Activated T-cell treated with anti-CD3 and anti-CD28 coated beads for 24 hours (primary cell): ENCODE data around the gene MEGF9.
"Not testable (repeated sequence)": the region's sequence is repeated elsewhere in the genome, so short reads cannot be mapped to it uniquely, and the experiment has no call there.

ENCODE experiments used
- DNase-seq: peaks from one replicate; pipeline ENCODE4 v3.0.0-alpha.2; 2020; ENCODE audit warnings: low read depth

The MEGF9 gene

GRCh38 chr9:120714088-120714845, at the start of gene MEGF9:
TSS of gene MEGF9 (minus strand) at chr9:120714470. CDS start at chr9:120714358, 112 bp downstream.
- peak; percentile 94 for DNase-seq

DNA sequence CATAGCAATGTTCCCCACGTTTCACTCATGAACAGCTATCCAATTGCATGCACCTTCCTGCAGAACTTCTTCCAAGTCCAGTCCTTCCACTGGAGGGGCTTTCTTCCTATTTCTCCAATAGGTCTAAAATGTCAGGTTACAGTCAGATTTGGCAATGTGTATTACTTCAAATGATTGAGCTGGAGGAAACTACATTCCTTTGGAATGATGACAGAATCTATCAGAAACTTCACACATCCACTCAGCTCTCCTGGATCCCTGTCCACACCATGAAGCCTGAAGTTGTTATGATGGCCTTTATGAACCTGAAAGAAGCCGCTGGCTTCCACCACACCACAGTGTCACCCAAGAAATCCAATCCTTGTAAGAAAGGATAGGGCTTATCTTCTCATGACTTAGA, 46.7 kb upstream of the MEGF9 start:
- DNase-seq: no peak

DNA sequence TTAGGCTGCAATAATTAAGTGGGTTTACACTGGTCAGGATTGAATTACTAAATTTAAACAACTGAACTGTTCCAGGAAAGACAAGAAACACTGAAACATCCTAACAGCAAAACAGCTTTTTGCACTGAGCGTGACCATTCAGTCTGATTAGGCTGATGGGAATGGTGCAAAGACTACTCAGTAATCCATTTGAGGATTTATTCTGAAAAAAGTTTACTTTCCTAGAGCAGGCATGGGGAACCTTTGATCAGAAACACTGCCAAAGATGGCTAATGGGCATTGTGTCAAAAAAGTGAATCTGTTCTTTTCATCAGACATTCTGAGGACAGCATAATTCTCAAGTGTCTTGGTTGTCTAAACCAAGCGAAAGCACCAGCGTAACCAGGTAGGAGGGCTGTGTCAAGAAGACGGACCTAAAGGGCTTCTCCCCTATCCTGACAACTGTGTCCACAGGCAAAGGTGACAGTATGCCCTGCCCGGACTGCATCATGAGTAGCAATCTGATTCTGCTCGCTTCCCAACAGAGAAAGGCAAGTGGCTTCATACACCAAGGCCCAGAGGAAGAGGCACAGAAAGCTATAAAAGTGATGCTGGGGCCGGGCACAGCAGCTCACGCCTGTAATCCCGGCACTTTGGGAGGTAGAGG, 45.6 kb upstream of the MEGF9 start:
- DNase-seq: no peak

DNA sequence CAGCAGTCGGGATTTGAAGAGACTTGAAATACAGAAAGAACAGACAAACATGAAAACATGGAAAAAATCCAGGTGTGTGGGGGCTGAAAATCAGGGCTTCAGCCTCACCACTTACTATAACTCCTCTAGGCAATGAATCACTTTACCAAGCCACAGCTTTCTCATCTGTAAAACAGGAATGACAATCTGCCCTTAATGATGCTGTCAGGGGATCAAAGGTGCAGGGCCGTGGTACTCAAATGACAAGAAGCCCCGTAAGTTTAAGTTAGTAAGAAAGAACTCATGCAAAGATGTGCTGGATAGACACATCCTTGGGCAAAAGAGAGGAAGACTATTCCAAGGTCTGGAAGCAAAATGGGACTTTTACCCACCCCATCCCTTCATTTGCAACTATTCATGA, 44.3 kb upstream of the MEGF9 start:
- no peak for DNase-seq

- DNase-seq: no peak
Observed at GRCh38 chr9:120757026-120757913, 43.0 kb upstream of the MEGF9 start.

GRCh38 chr9:120756531-120756930, 42.3 kb upstream of the MEGF9 start:
- no peak for DNase-seq

DNA sequence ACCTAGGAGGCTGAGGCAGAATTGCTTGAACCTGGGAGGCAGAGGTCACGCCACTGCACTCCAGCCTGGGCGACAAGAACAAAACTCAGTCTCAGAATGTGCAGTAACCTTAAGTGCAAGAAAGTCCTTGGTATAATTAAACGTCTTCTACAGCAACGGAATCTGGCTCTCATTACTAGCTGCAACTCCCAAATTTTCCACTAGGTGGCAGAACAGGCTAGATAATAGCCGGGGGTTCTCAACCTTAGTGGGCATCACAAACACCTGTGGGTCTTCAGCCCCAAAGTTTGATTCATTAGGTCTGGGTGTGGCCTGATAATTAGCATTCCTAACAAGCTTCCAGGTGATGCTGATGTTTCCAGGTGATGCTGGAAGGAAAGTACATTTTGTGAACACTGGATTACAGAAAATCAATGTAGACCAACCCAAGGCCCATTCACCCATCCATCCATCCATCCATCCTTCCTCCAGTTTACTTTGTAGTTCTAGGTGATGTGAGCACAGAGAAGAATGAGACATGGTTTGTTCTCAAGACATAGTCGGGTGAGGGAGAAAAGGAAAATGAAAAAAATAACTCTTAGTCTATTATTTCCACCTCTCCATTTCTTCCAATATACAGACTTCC, 41.7 kb upstream of the MEGF9 start:
- DNase-seq: peak; percentile 66

- no peak for DNase-seq
Observed at GRCh38 chr9:120755044-120755443, 40.8 kb upstream of the MEGF9 start.

- no peak for DNase-seq
Observed at GRCh38 chr9:120750421-120750820, 36.2 kb upstream of the MEGF9 start.

- DNase-seq: not testable (repeated sequence)
Observed at GRCh38 chr9:120746366-120746765, 32.1 kb upstream of the MEGF9 start.

GRCh38 chr9:120745278-120745677, 31.0 kb upstream of the MEGF9 start:
- no peak for DNase-seq

GRCh38 chr9:120742951-120743416, 28.7 kb upstream of the MEGF9 start:
- no peak for DNase-seq

GRCh38 chr9:120741701-120742100, 27.4 kb upstream of the MEGF9 start:
- DNase-seq: no peak

DNA sequence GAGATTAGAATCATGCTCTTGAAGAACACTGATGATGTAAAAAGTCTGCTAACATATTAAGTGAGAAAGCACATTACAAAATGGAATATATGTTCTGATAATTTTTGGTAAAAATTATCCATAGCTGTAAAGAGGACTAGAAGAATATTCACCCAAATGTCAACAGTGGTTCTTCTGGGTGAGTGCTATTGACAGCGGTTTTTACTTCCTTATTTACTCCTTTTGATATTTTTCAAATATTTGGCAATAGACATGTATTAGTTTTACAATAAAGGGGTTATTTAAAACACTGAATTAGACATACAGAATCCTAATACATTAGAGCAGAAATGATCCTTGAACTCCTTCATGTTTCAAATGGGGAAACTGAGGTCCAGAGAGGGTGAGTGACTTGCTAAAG, 26.9 kb upstream of the MEGF9 start:
- no peak for DNase-seq

- DNase-seq: no peak
Observed at GRCh38 chr9:120740132-120740531, 25.9 kb upstream of the MEGF9 start.

DNA sequence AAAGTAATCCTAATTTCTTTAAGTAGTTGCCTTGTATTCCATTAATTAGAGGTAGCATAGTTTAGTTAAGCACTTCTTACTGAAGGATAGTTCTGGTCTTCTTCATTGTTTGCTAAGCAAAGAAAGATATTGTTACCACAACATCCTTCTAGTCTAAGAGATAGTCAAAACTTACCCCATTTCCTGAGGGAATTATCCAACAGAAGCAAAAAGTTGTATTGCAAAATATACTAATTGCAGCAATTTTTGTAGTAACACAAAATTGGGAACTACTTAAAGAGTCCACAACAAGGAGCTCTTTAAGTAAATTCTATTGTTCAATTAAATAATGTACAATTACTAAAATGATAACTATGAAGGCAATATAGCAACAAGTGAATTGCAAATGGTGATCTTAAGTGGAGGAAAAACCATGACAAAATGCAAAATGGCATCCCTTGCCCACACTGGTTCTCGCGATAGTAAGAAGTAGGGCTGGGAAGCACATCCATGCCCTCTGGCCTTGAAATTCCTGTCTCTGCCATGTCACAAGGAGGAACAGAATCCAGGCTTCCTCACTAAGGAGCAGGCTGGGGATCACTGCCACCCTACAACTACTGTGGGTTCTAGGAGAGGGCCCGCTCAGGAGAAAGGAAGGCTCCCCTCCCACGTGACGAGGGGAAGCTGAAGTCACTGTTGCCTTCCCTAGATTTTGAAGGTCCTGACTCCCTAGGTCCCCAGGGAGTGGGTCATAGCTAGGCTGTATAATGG, 23.3 kb upstream of the MEGF9 start:
- no peak for DNase-seq

DNA sequence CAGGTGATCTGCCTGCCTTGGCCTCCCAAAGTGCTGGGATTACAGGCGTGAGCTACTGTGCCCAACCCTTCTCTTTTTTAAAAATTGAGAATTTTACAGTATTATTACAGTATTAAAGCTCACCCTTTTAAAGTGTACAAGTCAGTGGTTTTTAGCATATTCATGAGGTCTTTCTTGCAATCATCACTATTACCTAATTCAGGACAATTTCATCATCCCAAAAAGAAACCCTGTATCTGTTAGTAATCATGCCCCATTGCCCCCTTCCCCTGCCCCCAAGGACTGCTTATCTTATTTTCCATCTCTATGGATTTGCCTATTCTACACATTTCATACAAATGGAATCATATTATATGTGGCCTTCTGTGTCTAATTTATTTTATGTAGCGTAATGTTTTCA, 22.6 kb upstream of the MEGF9 start:
- no peak for DNase-seq

DNA sequence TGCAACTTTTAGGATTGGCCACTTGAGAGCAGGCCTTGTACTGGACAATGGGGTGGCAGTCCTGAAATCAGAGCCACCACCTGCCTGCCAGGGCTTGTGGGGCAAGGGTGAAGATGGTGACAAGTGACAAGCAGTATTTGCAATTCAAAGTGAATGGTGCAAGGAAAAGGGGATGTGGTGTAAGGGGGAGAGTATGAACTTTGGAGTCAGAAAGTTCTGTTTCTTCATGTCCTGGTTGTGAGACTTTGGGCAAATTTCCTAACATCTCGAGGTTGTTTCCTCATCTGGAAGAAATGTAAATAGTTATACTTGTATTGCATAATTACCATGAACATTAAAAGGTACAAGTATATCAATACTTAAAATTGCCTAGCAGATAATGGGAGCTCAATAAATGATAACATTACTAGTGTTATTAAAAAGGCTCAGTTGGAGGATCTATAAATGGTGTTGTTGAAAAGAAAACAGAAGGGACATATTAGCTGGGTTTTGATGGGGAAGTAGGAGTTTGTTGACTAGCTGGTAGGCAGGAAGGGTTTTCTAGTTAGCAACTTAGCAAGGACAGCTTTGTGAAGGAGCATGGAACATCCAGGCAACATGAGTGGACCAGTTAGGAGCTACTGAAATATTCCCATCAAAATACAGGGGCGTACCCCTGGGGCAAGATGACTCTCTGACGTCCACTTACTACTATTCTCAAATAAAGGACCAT, 21.3 kb upstream of the MEGF9 start:
- DNase-seq: no peak

DNA sequence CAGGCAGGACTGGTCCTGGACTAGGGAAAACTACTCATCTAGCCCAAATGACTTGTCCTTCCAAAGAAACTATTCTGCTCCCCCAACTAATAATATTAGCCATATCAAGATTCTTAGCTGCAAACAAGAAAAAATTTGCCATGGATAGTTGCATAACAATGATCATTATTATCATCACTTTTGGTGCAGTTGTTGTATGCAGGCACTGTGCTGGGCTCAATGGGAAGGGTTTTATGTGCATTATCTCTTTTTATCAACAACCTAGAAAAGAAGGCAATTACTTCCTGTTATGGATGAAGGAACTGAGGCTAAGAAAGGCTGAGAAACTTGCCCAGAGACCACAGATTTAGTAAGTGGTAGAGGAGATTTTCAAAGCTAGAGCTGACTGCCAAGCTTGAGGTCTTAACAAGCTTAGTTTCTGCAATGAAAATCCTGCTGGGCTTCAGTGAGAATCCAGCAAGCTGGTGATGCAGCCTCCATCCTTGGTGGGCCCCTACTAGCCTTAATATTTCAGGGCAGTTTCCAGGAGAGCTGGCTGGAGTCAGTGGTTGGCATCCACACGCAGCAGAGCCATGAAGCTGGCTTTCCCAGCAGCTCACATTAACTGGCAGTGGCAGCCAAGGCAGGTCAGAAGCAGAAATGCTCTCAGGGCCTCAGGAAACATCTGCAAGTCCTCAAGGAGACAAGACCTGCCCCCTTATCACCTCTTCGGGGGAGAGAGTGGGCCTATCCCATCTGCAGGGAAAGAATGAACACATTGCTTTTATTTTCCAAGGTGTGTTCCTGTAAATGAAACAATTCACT, 20.5 kb upstream of the MEGF9 start:
- no peak for DNase-seq

GRCh38 chr9:120733190-120733589, 18.9 kb upstream of the MEGF9 start:
- DNase-seq: no peak
